HCT116 (cell line): ENCODE data around the gene PBX3. TPM values are rescaled to one million over a fixed set of nuclear protein-coding genes. Genes with fewer than 3 reads are reported as not detected.

Source experiments
- ATAC-seq: fragments of 200-7000 bp; cut with Tn5 transposase; 2 replicates; pipeline ENCODE4 v1.9.1; 2020; ENCODE audit warnings: mild to moderate bottlenecking, moderate library complexity
- BruUV-seq: library from RNA; stranded (reverse); fragments of 400-500 nt; replicated peaks from 2 replicates; lab custom pipeline; 2021; lab: Mats Ljungman, UMichigan
- CTCF ChIA-PET: fragments of 300-600 bp; sonication (Branson Sonifier 250); formaldehyde crosslinking; loops from one replicate; lab custom pipeline; 2021; ENCODE audit warnings: antibody characterized with exemption; lab: Charles Lee
- POLR2A ChIA-PET: fragments of 300-600, 350-600 bp; sonication (Branson Sonifier 250); formaldehyde crosslinking; loops from one replicate; lab custom pipeline; 2021; ENCODE audit warnings: antibody characterized with exemption; lab: Charles Lee
- RAD21 ChIA-PET, 2 experiments: fragments of 300-600 bp; sonication (Branson Sonifier 250); formaldehyde crosslinking; loops; one replicate each; lab custom pipeline; 2023; ENCODE audit warnings: low total read pairs in 2 of 2; ENCODE audit not compliant: uncharacterized antibody in 2 of 2, unreplicated experiment in 2 of 2, low non-redundant PET in 1 of 2; lab: Charles Lee
- DNase-seq: peaks from one replicate; pipeline ENCODE4 v3.0.0-alpha.2; 2010; ENCODE audit warnings: low read depth, low spot score
- H2AFZ ChIP-seq: fragments of 200-600 bp; shearing (Covaris generic), sonication (generic); 2 replicates; pipeline ENCODE4 v1.6.1; 2017; ENCODE audit warnings: low read depth, mixed run types, mixed read lengths, antibody characterized with exemption, low read length; ENCODE audit not compliant: poor library complexity, severe bottlenecking
- H3K27ac ChIP-seq: 2 replicates; pipeline ENCODE4 v1.5.1; 2012; ENCODE audit warnings: low read depth, low read length
- H3K27me3 ChIP-seq: fragments of 200-600 bp; sonication (generic); 2 replicates; pipeline ENCODE4 v1.6.1; 2016; ENCODE audit warnings: mixed run types, low read length, mixed read lengths; ENCODE audit not compliant: insufficient read depth
- H3K36me3 ChIP-seq, 2 experiments: fragments of 200-500 bp in 1 of 2; fragments of 200-600 bp in 1 of 2; sonication (Bioruptor generic) in 1 of 2; sonication (generic) in 1 of 2; 2 replicates each; pipeline versions ENCODE4 v1.5.1 to v1.6.1; 2014 to 2016; ENCODE audit warnings: low read length in 2 of 2, inconsistent platforms in 1 of 2, mixed read lengths in 1 of 2, mixed run types in 1 of 2; ENCODE audit not compliant: insufficient read depth in 2 of 2, control insufficient read depth in 1 of 2
- H3K4me1 ChIP-seq, 2 experiments: fragments of 200-600 bp in 1 of 2; sonication (generic) in 1 of 2; 2 replicates each; pipeline versions ENCODE4 v1.5.1 to v1.6.1; 2012 to 2017; ENCODE audit warnings: low read length in 2 of 2, inconsistent platforms in 1 of 2, mild to moderate bottlenecking in 1 of 2, mixed read lengths in 1 of 2, mixed run types in 1 of 2, moderate library complexity in 1 of 2; ENCODE audit not compliant: insufficient read depth in 2 of 2, control insufficient read depth in 1 of 2
- H3K4me2 ChIP-seq: fragments of 200-600 bp; sonication (generic); 2 replicates; pipeline ENCODE4 v1.6.1; 2017; ENCODE audit warnings: mixed run types, low read length, mixed read lengths
- H3K4me3 ChIP-seq, 2 experiments: fragments of 200-600 bp in 1 of 2; sonication (generic) in 1 of 2; replicated peaks in 1 of 2; 2 replicates each; pipeline ENCODE4 v1.5.1; 2011 to 2016; ENCODE audit warnings: low read length in 2 of 2, control low read depth in 1 of 2, low read depth in 1 of 2, mild to moderate bottlenecking in 1 of 2, mixed read lengths in 1 of 2, mixed run types in 1 of 2
- H3K79me2 ChIP-seq: fragments of 200-600 bp; sonication (generic); 2 replicates; pipeline ENCODE4 v1.6.1; 2017; ENCODE audit warnings: mild to moderate bottlenecking, mixed run types, low read length, moderate library complexity, mixed read lengths; ENCODE audit not compliant: insufficient read depth
- H3K9ac ChIP-seq: fragments of 200-600 bp; sonication (generic); 2 replicates; pipeline ENCODE4 v1.6.1; 2016; ENCODE audit warnings: low read length, mixed read lengths
- H3K9me2 ChIP-seq: fragments of 200-600 bp; sonication (generic), shearing (Covaris generic); 2 replicates; pipeline ENCODE4 v1.6.1; 2017; ENCODE audit warnings: mixed run types, mild to moderate bottlenecking, moderate library complexity; ENCODE audit not compliant: insufficient read depth
- H3K9me3 ChIP-seq, 2 experiments: fragments of 200-500 bp in 1 of 2; fragments of 200-600 bp in 1 of 2; sonication (Bioruptor generic) in 1 of 2; sonication (generic) in 1 of 2; 2 replicates each; pipeline ENCODE4 v1.6.1; 2014 to 2017; ENCODE audit warnings: low read length in 2 of 2, mixed read lengths in 2 of 2, inconsistent platforms in 1 of 2, low read depth in 1 of 2, mild to moderate bottlenecking in 1 of 2, mixed run types in 1 of 2, moderate library complexity in 1 of 2; ENCODE audit not compliant: control insufficient read depth in 1 of 2, insufficient read depth in 1 of 2
- H4K20me1 ChIP-seq: fragments of 200-600 bp; sonication (generic), shearing (Covaris generic); 2 replicates; pipeline ENCODE4 v1.6.1; 2017; ENCODE audit warnings: mixed run types, mild to moderate bottlenecking, moderate library complexity; ENCODE audit not compliant: insufficient read depth
- CBX3 ChIP-seq: IDR thresholded peaks from 2 replicates; pipeline ENCODE4 v1.6.1; 2012; ENCODE audit warnings: low read depth
- EGR1 ChIP-seq: IDR thresholded peaks from 2 replicates; pipeline ENCODE4 v1.6.1; 2012; ENCODE audit warnings: low read depth
- EZH2 ChIP-seq: fragments of 200-600 bp; sonication (generic); IDR thresholded peaks from 2 replicates; pipeline ENCODE4 v1.6.1; 2017; ENCODE audit warnings: antibody characterized with exemption, mixed run types
- EZH2phosphoT487 ChIP-seq: fragments of 200-600 bp; IDR thresholded peaks from 2 replicates; pipeline ENCODE4 v1.6.1; 2018; ENCODE audit warnings: antibody characterized with exemption, borderline replicate concordance
- FOSL1 ChIP-seq: IDR thresholded peaks from 2 replicates; pipeline ENCODE4 v1.6.1; 2012; ENCODE audit warnings: low read depth
- POLR2A ChIP-seq: IDR thresholded peaks from 2 replicates; pipeline ENCODE4 v1.7.0; 2011; ENCODE audit warnings: borderline replicate concordance; ENCODE audit not compliant: insufficient read depth, insufficient read length; ENCODE audit errors: extremely low read depth
- RAD21 ChIP-seq: IDR thresholded peaks from 2 replicates; pipeline ENCODE4 v1.6.1; 2012; ENCODE audit warnings: low read depth, mild to moderate bottlenecking
- SRF ChIP-seq: IDR thresholded peaks from 2 replicates; pipeline ENCODE4 v1.6.1; 2012; ENCODE audit warnings: low read depth
- TCF7L2 ChIP-seq: IDR thresholded peaks from 2 replicates; pipeline ENCODE4 v1.7.0; 2011; ENCODE audit warnings: borderline replicate concordance, inconsistent platforms; ENCODE audit not compliant: insufficient read depth, insufficient read length; ENCODE audit errors: extremely low read depth
- YY1 ChIP-seq: IDR thresholded peaks from 2 replicates; pipeline ENCODE4 v1.6.1; 2011; ENCODE audit warnings: low read length, low read depth, moderate library complexity, mild to moderate bottlenecking; ENCODE audit not compliant: insufficient replicate concordance; ENCODE audit errors: extremely low read depth
- ZNF274 ChIP-seq: fragments of 200-500 bp; sonication (Bioruptor generic); IDR thresholded peaks from 2 replicates; pipeline ENCODE4 v1.6.1; 2014; ENCODE audit warnings: mild to moderate bottlenecking, low read depth, low read length, inconsistent platforms
- intact Hi-C: fragments of 100-400 bp; cut with micrococcal nuclease; formaldehyde crosslinking; loops from 2 replicates; pipeline ENCODE4 v1.10.0; 2022
- total RNA-seq: library from RNA; stranded (reverse); gene quantifications from one replicate; pipeline ENCODE4 v1.2.1, GENCODE V29; 2021; ENCODE audit not compliant: unreplicated experiment
- TF ChIP-seq, protein P1 (sequence below): IDR thresholded peaks from 2 replicates; pipeline ENCODE4 v1.6.1; 2012

PBX3 gene
- total RNA-seq, 1 experiment from 2014 or later = 13.5 TPM

GRCh38 chr9:125816321-125816720 lies 69.1 kb downstream of the PBX3 start:
- Histone ChIP-seq H3K4me3 (no peak overlapping the region), H3K27me3 (no peaks in the 10 kb centered on the region), H3K79me2 (no peaks in the 10 kb centered on the region), H2AFZ (no peak overlapping the region), H3K27ac (no peak overlapping the region), H3K9ac (no peak overlapping the region), H3K36me3 (no peaks in the 10 kb centered on the region), H3K4me1 (peaks cover 0 to 14% of the 10 kb centered on the region in 2 experiments; a peak in 2 of 4 replicates), H3K9me2 (no peaks in the 10 kb centered on the region), H4K20me1 (no peaks in the 10 kb centered on the region), H3K9me3 (no peaks in the 10 kb centered on the region), H3K4me2 (no peak overlapping the region)
- TF ChIP-seq YY1 (no peak), RAD21 (no peak), EZH2 (no peak), EZH2phosphoT487 (no peak), ZNF274 (no peak), SRF (no peak), TCF7L2 (no peak), FOSL1 (no peak), POLR2A (no peak), CBX3 (no peak), EGR1 (no peak)
- TF ChIP-seq, protein P1, sequence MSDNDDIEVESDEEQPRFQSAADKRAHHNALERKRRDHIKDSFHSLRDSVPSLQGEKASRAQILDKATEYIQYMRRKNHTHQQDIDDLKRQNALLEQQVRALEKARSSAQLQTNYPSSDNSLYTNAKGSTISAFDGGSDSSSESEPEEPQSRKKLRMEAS = no peak
- no peak for ATAC-seq
- CTCF ChIA-PET = no interaction called here
- POLR2A ChIA-PET = no interaction called here
- intact Hi-C loops = no loop called here
- no peak for DNase-seq
- no TSS peak for BruUV-seq
- RAD21 ChIA-PET = no interaction called here
